IPS DF 6.9 (cell line): ENCODE results near the gene BCL11A.

ENCODE experiments used
- DNase-seq: peaks from one replicate; pipeline ENCODE4 v3.0.0-alpha.2; 2013; ENCODE audit warnings: low read depth, low spot score
- H3K27ac ChIP-seq: one replicate; pipeline ENCODE4 v1.5.1; 2013; ENCODE audit warnings: low read length, control low read depth
- H3K27me3 ChIP-seq: 2 replicates; pipeline ENCODE4 v1.6.1; 2013; ENCODE audit warnings: mild to moderate bottlenecking, low read length; ENCODE audit not compliant: control insufficient read depth, insufficient read depth
- H3K36me3 ChIP-seq: 2 replicates; pipeline ENCODE4 v1.6.1; 2013; ENCODE audit warnings: low read length; ENCODE audit not compliant: control insufficient read depth, insufficient read depth
- H3K4me1 ChIP-seq: 2 replicates; pipeline ENCODE4 v1.6.1; 2013; ENCODE audit warnings: low read length; ENCODE audit not compliant: control insufficient read depth, insufficient read depth
- H3K4me3 ChIP-seq: 2 replicates; pipeline ENCODE4 v1.5.1; 2013; ENCODE audit warnings: mild to moderate bottlenecking, low read length
- H3K9me3 ChIP-seq: 2 replicates; pipeline ENCODE4 v1.6.1; 2013; ENCODE audit warnings: low read length, inconsistent platforms; ENCODE audit not compliant: control insufficient read depth, insufficient read depth
- WGBS: extraction: QIAGEN DNeasy Blood & Tissue Kit; methylation state at CpG from one replicate; pipeline ENCODE4 v1.1.7; 2013; ENCODE audit warnings: mixed read lengths, missing lambda C conversion rate; ENCODE audit not compliant: insufficient read length, insufficient coverage; 5-methylcytosine and 5-hydroxymethylcytosine counted together

BCL11A gene

GRCh38 chr2:60534892-60535684, 18.4 kb downstream of the BCL11A start:
- DNase-seq, result no peak
- no peak overlapping the region for H3K4me3 ChIP-seq
- H3K27me3 ChIP-seq, result no peaks in the 10 kb centered on the region
- H3K9me3 ChIP-seq, result no peaks in the 10 kb centered on the region
- peaks cover 2% of the 10 kb centered on the region; the same call in 1 of the 2 replicates for H3K36me3 ChIP-seq
- H3K27ac ChIP-seq, result no peak overlapping the region
- peaks cover 20% of the 10 kb centered on the region for H3K4me1 ChIP-seq
- no CpG with 5 or more reads among the region's 6 CpGs for WGBS

DNA sequence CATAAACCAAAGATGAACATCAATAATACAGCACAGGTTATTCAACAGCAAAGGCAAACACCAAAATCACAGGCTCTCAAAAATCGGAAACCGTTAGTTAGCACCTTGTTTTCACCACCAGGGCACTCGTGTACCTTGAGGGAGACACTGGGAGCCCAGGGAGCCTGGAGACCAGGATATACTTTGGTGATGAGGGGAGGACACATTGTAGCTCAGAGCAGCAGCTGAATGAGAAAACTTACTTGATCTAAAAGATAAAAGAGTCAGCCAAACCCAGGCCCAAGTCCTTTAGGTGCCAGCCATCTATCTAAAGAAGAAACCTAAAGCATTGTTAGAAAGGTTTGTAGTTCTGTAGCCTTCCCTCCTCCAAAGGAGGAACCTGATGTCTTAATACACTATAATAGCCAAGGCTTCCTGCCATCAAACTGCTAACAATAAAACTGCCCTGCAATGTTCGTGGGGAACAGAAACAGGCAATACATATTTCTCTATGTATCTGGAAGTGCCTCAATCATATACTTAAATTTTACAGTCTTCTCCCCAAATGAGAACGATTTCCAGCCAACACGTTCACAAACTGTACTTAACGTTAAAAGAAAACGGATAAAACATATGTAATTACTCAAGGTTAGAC, 19.3 kb downstream of the BCL11A start:
- H3K4me1 ChIP-seq, result peaks cover 22% of the 10 kb centered on the region
- DNase-seq, result no peak
- WGBS, result no CpG with 5 or more reads among the region's 8 CpGs
- no peaks in the 10 kb centered on the region for H3K27me3 ChIP-seq
- no peaks in the 10 kb centered on the region for H3K9me3 ChIP-seq
- no peak overlapping the region for H3K27ac ChIP-seq
- H3K4me3 ChIP-seq, result no peak overlapping the region
- H3K36me3 ChIP-seq, result peaks cover 2% of the 10 kb centered on the region; the same call in 1 of the 2 replicates

DNA sequence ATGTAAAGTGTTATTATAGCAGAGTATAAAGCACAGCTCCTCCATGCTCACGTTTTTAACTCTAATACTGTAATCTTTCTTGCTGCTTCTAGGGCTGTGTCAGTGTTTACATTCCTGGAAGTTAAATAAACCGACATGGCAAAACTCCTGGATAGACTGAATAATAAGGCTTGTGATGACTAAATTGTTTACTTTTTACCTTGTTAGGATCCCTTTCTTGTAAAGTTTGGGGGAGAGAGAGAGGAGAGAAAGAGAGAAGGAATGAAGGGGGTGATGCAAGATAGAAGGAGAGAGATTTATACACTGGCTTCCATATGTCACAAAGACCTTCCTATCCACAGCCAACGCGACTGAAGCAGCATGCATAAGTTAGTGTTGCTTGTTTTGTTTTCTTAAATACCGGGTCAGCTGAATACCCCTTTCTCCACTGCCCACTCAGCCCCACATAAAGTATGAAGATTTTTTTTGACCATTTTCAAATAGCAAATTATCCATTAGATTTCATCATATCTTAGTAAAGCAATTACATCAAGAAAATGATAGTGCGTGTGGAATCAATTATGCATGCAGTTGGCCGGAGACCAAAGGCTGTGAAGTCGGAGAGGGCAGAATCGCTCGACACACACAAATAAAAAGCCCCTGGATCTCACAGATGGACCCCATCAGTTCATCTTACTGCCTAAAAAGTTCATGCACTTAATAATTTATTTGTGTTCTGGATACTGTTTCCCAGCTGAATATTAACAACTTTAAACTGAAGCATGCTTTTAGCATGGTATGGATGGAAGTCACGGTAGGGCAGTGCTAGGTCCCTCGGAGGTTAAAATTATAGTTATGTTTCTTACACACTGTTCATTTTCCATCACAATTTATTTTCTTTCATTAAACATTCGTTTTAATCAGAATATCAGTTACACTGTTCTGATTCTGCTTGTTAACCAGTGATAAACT, 20.1 kb downstream of the BCL11A start:
- no peak for DNase-seq
- Histone ChIP-seq H3K27ac (no peak overlapping the region), H3K4me3 (no peak overlapping the region), H3K36me3 (peaks cover 2% of the 10 kb centered on the region; the same call in 1 of the 2 replicates), H3K27me3 (no peaks in the 10 kb centered on the region), H3K4me1 (peaks cover 23% of the 10 kb centered on the region), H3K9me3 (no peaks in the 10 kb centered on the region)
- WGBS, result 100% methylated on average over 1 of the region's 13 CpGs

DNA sequence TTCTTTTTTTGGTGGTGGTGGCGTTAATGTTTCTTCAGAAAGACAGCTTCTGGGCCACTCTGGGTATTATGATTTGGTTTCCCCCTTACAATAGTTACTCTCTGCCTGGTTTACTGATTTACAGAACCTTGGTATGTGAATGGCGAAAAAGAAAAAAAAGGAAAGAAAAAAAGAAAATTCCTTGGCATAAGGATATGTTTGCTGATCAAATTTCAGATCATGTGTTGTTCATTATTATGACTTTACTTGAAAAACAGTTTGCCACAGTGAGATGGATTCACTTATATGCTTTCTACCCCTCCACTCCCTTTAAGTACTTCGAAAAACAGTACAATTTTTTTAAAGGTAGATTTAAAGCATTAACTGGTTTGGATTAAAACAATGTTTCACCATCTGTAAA, 21.0 kb downstream of the BCL11A start:
- no CpG with 5 or more reads among the region's 3 CpGs for WGBS
- no peak for DNase-seq
- Histone ChIP-seq H3K36me3 (peaks cover 3% of the 10 kb centered on the region; the same call in 1 of the 2 replicates), H3K27me3 (no peaks in the 10 kb centered on the region), H3K4me1 (peaks cover 22% of the 10 kb centered on the region), H3K9me3 (no peaks in the 10 kb centered on the region), H3K27ac (no peak overlapping the region), H3K4me3 (no peak overlapping the region)

GRCh38 chr2:60531701-60532133, 21.7 kb downstream of the BCL11A start:
- Histone ChIP-seq H3K27ac (no peak overlapping the region), H3K36me3 (peaks cover 3% of the 10 kb centered on the region; the same call in 1 of the 2 replicates), H3K4me1 (peaks cover 22% of the 10 kb centered on the region), H3K4me3 (no peak overlapping the region), H3K9me3 (no peaks in the 10 kb centered on the region), H3K27me3 (no peaks in the 10 kb centered on the region)
- no CpG with 5 or more reads among the region's 12 CpGs for WGBS
- DNase-seq, result no peak

DNA sequence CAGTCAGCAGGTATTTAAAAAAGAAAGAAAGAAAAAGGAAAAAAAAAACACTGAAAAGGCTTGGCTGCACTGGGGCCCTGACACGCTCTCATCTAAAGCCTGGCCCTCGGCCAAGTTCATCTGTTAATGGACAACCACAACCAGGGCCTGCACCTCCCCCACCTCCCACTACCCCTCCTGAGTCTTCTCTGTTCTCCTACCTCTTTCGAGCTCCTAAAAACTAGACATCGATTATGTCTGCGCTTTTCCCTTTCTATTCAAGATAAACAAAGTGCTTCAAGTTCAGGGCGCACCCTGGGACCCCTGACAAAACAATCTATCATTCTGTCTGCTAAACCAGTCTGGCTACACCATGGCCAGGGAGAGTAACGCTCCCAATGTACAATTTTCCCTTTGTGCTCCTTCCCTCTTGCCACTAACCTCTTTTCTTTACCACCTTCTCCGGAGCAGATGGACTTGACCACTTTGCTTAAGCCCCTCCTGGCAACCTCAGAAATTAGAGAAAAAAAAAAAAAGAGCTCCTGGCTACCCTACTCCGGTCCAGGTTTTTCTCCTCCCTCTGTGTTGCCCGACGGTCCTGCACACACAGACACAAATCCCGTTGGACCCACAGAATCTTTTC, 22.7 kb downstream of the BCL11A start:
- Histone ChIP-seq H3K9me3 (no peaks in the 10 kb centered on the region), H3K4me3 (no peak overlapping the region), H3K27ac (no peak overlapping the region), H3K27me3 (no peaks in the 10 kb centered on the region), H3K36me3 (peaks cover 3% of the 10 kb centered on the region; the same call in 1 of the 2 replicates), H3K4me1 (peaks cover 18% of the 10 kb centered on the region)
- no peak for DNase-seq
- no CpG with 5 or more reads among the region's 12 CpGs for WGBS

- no peak for DNase-seq
- H3K4me1 ChIP-seq, result peaks cover 15% of the 10 kb centered on the region
- H3K4me3 ChIP-seq, result no peak overlapping the region
- H3K36me3 ChIP-seq, result peaks cover 3% of the 10 kb centered on the region; the same call in 1 of the 2 replicates
- H3K27ac ChIP-seq, result no peak overlapping the region
- H3K9me3 ChIP-seq, result no peaks in the 10 kb centered on the region
- H3K27me3 ChIP-seq, result no peaks in the 10 kb centered on the region
- WGBS, result no CpG with 5 or more reads among the region's 17 CpGs
Observed at GRCh38 chr2:60529785-60530627, 23.4 kb downstream of the BCL11A start.

- DNase-seq, result no peak
- no peaks in the 10 kb centered on the region for H3K27me3 ChIP-seq
- no peak overlapping the region for H3K27ac ChIP-seq
- WGBS, result no CpG with 5 or more reads among the region's 8 CpGs
- H3K36me3 ChIP-seq, result peaks cover 3% of the 10 kb centered on the region; the same call in 1 of the 2 replicates
- no peaks in the 10 kb centered on the region for H3K9me3 ChIP-seq
- H3K4me3 ChIP-seq, result no peak overlapping the region
- peaks cover 15% of the 10 kb centered on the region for H3K4me1 ChIP-seq
Observed at GRCh38 chr2:60529136-60529784, 24.2 kb downstream of the BCL11A start.
